GM19397 (cell line): ENCODE data around the gene PITPNM1.
"Not testable (repeated sequence)": the region's sequence is repeated elsewhere in the genome, so short reads cannot be mapped to it uniquely, and the experiment has no call there.

Source experiments
- ATAC-seq: cut with Tn5 transposase; IDR thresholded peaks from one replicate; pipeline ENCODE4 v1.9.1; 2021; ENCODE audit warnings: mild to moderate bottlenecking, moderate library complexity; ENCODE audit not compliant: unreplicated experiment

The PITPNM1 gene

GRCh38 chr11:67468056-67468455 lies 37.1 kb downstream of the PITPNM1 start:
- no peak for ATAC-seq

- no peak for ATAC-seq
Measured at GRCh38 chr11:67466962-67467771, 38.0 kb downstream of the PITPNM1 start.

- ATAC-seq: no peak
Measured at GRCh38 chr11:67466367-67466766, 38.8 kb downstream of the PITPNM1 start.

- not testable (repeated sequence) for ATAC-seq
Measured at GRCh38 chr11:67465530-67465929, 39.6 kb downstream of the PITPNM1 start.

GRCh38 chr11:67465189-67465510 lies 40.0 kb downstream of the PITPNM1 start:
- ATAC-seq: no peak

GRCh38 chr11:67464411-67465188 lies 40.6 kb downstream of the PITPNM1 start:
- ATAC-seq: peak; percentile 47

- no peak for ATAC-seq
Measured at GRCh38 chr11:67463680-67464410, 41.3 kb downstream of the PITPNM1 start.

GRCh38 chr11:67463186-67463585 lies 42.0 kb downstream of the PITPNM1 start:
- ATAC-seq: no peak

GRCh38 chr11:67458266-67458665 lies 46.9 kb downstream of the PITPNM1 start:
- ATAC-seq: no peak

- no peak for ATAC-seq
Measured at GRCh38 chr11:67457453-67457852, 47.7 kb downstream of the PITPNM1 start.

GRCh38 chr11:67456068-67456705 lies 49.0 kb downstream of the PITPNM1 start:
- no peak for ATAC-seq

- ATAC-seq: no peak
Measured at GRCh38 chr11:67455054-67455453, 50.1 kb downstream of the PITPNM1 start, which contains the start of gene CABP4. CABP4 (plus strand) TSS chr11:67455354; CDS start chr11:67455424, 70 bp downstream.

GRCh38 chr11:67453816-67454732 lies 51.1 kb downstream of the PITPNM1 start:
- ATAC-seq: no peak

GRCh38 chr11:67452141-67452952 lies 52.8 kb downstream of the PITPNM1 start, which contains the start of gene GPR152:
GPR152 (minus strand) TSS chr11:67452729; CDS start chr11:67452724, 5 bp downstream.
- ATAC-seq: no peak

- no peak for ATAC-seq
Measured at GRCh38 chr11:67451658-67451976, 53.5 kb downstream of the PITPNM1 start.

- no peak for ATAC-seq
Measured at GRCh38 chr11:67450796-67451657, 54.1 kb downstream of the PITPNM1 start.

- no peak for ATAC-seq
Measured at GRCh38 chr11:67449116-67449844, 55.9 kb downstream of the PITPNM1 start.
